Mucosa of descending colon (tissue), 3 donors: ENCODE data around the gene NARS2. TPM values are rescaled to one million over a fixed set of nuclear protein-coding genes. Genes with fewer than 3 reads are reported as not detected.
"Not testable (repeated sequence)": the region's sequence is repeated elsewhere in the genome, so short reads cannot be mapped to it uniquely, and the experiment has no call there.

Source experiments
- ATAC-seq: fragments of 200-7000 bp; cut with Tn5 transposase; one replicate; pipeline ENCODE4 v1.9.1; 2020; ENCODE audit warnings: mild to moderate bottlenecking, moderate library complexity
- DNase-seq, 3 donors: peaks; one replicate each; pipeline ENCODE4 v3.0.0-alpha.2; 2020
- H3K36me3 ChIP-seq: fragments of 200-600 bp; one replicate; pipeline ENCODE4 v1.8.0; 2021; ENCODE audit warnings: low read depth, mild to moderate bottlenecking
- H3K4me1 ChIP-seq: fragments of 200-600 bp; one replicate; pipeline ENCODE4 v1.8.0; 2021; ENCODE audit warnings: low read depth, mild to moderate bottlenecking
- H3K4me3 ChIP-seq: fragments of 200-600 bp; one replicate; pipeline ENCODE4 v1.8.0; 2021; ENCODE audit warnings: mild to moderate bottlenecking
- H3K9me3 ChIP-seq: fragments of 200-600 bp; one replicate; pipeline ENCODE4 v1.8.0; 2021; ENCODE audit warnings: mild to moderate bottlenecking
- CTCF ChIP-seq: fragments of 200-600 bp; IDR thresholded peaks from one replicate; pipeline ENCODE4 v1.8.0; 2022; ENCODE audit warnings: antibody characterized with exemption, mild to moderate bottlenecking
- intact Hi-C, 2 donors: fragments of 100-400 bp; cut with DNase I in 1 of 2; cut with micrococcal nuclease in 1 of 2; formaldehyde crosslinking; loops; one replicate each; pipeline versions ENCODE4 v1.11.0 to v1.11.1; 2022; cut with DNase I, micrococcal nuclease
- total RNA-seq, 3 donors: library from RNA; stranded (reverse); fragmentation: NEBNext Ultra II Directional in 2 of 3; extraction: Animal tissue kit (Norgen Biotek cat#: 25700) in 2 of 3; gene quantifications; one replicate each; pipeline versions ENCODE4 v1.2.1 to v1.2.4, GENCODE V29; 2021 to 2023
- donor health status: DM: no; HTN: no; CAD: no; lungs with moderate emphysema.
- donor health status: DM: no; HTN: no; CAD: no.
- donor health status: DM: no; HTN: yes; CAD: no.

Gene NARS2
- total RNA-seq, 3 donors from 2014 or later = 13.1 to 14.0 (median 13.2) TPM

- H3K4me1 ChIP-seq = no peaks in the 10 kb centered on the region
- ATAC-seq (no peak), DNase-seq (no peak)
- no peak overlapping the region for H3K4me3 ChIP-seq
- intact Hi-C loops = no loop called here
- no peaks in the 10 kb centered on the region for H3K9me3 ChIP-seq
- no peak for TF ChIP-seq CTCF
- H3K36me3 ChIP-seq = no peaks in the 10 kb centered on the region
Observed at GRCh38 chr11:78516281-78516680, 58.4 kb downstream of the NARS2 start.

GRCh38 chr11:78514922-78515502, 59.7 kb downstream of the NARS2 start:
- H3K36me3 ChIP-seq = no peaks in the 10 kb centered on the region
- no peak overlapping the region for H3K4me3 ChIP-seq
- ATAC-seq = no peak
- DNase-seq = no peak
- intact Hi-C loops = no loop called here
- no peaks in the 10 kb centered on the region for H3K4me1 ChIP-seq
- no peak for TF ChIP-seq CTCF
- H3K9me3 ChIP-seq = no peaks in the 10 kb centered on the region

GRCh38 chr11:78513085-78513484, 61.6 kb downstream of the NARS2 start:
- intact Hi-C loops, ATAC-seq, H3K9me3 ChIP-seq, H3K4me3 ChIP-seq, DNase-seq, H3K4me1 ChIP-seq, H3K36me3 ChIP-seq: not testable (repeated sequence)

- Histone ChIP-seq H3K9me3 (no peaks in the 10 kb centered on the region), H3K4me1 (no peaks in the 10 kb centered on the region), H3K4me3 (no peak overlapping the region), H3K36me3 (no peaks in the 10 kb centered on the region)
- DNase-seq (no peak), ATAC-seq (no peak)
- intact Hi-C loops = no loop called here
- TF ChIP-seq CTCF = no peak
Observed at GRCh38 chr11:78510597-78510996, 64.1 kb downstream of the NARS2 start.

GRCh38 chr11:78510025-78510596, 64.6 kb downstream of the NARS2 start:
- ATAC-seq (no peak), DNase-seq (no peak)
- Histone ChIP-seq H3K36me3 (no peaks in the 10 kb centered on the region), H3K4me1 (no peaks in the 10 kb centered on the region), H3K4me3 (no peak overlapping the region), H3K9me3 (no peaks in the 10 kb centered on the region)
- TF ChIP-seq CTCF = no peak
- intact Hi-C loops = no loop called here

- intact Hi-C loops = no loop called here
- Histone ChIP-seq H3K9me3 (no peaks in the 10 kb centered on the region), H3K36me3 (no peaks in the 10 kb centered on the region), H3K4me1 (no peaks in the 10 kb centered on the region), H3K4me3 (no peak overlapping the region)
- DNase-seq (no peak), ATAC-seq (no peak)
- TF ChIP-seq CTCF = no peak
Observed at GRCh38 chr11:78504708-78505107, 70.0 kb downstream of the NARS2 start.
